Measurements from ENCODE around the gene TADA2B.
"Not testable (repeated sequence)": the region's sequence is repeated elsewhere in the genome, so short reads cannot be mapped to it uniquely, and the experiment has no call there.

Gene TADA2B

GRCh38 chr4:7067126-7067451 lies 23.9 kb downstream of the TADA2B start:
- FAIRE-seq (no peak), DNase-seq (ENCODE audit: insufficient read length, low spot score) (no peak)
- no peak for TF ChIP-seq POLR2A (IDR thresholded peaks at IDR 0.05; ENCODE audit: low read depth, low read length)

- TF ChIP-seq POLR2A (IDR thresholded peaks at IDR 0.05; ENCODE audit: low read depth, low read length) = peak; percentile 100
- FAIRE-seq (no peak), DNase-seq (ENCODE audit: insufficient read length, low spot score) (peak; percentile 81)
Observed at GRCh38 chr4:7067452-7068278, 24.5 kb downstream of the TADA2B start, which contains the start of gene GRPEL1. GRPEL1 (minus strand) TSS chr4:7068064; CDS start chr4:7068032, 32 bp downstream.

GRCh38 chr4:7068279-7068842 lies 25.2 kb downstream of the TADA2B start:
- DNase-seq (ENCODE audit: insufficient read length, low spot score) = no peak
- peak; percentile 80 for TF ChIP-seq POLR2A (IDR thresholded peaks at IDR 0.05; ENCODE audit: low read depth, low read length)
- no peak for FAIRE-seq

GRCh38 chr4:7068883-7069282 lies 25.7 kb downstream of the TADA2B start:
- no peak for DNase-seq (ENCODE audit: insufficient read length, low spot score)
- FAIRE-seq = no peak
- no peak for TF ChIP-seq POLR2A (IDR thresholded peaks at IDR 0.05; ENCODE audit: low read depth, low read length)

GRCh38 chr4:7070729-7071511 lies 27.7 kb downstream of the TADA2B start:
- FAIRE-seq (no peak), DNase-seq (ENCODE audit: insufficient read length, low spot score) (peak; percentile 28)
- TF ChIP-seq POLR2A (IDR thresholded peaks at IDR 0.05; ENCODE audit: low read depth, low read length) = no peak

GRCh38 chr4:7073059-7073458 lies 29.9 kb downstream of the TADA2B start:
- no peak for TF ChIP-seq POLR2A (IDR thresholded peaks at IDR 0.05; ENCODE audit: low read depth, low read length)
- FAIRE-seq = no peak
- DNase-seq (ENCODE audit: insufficient read length, low spot score) = no peak

GRCh38 chr4:7073526-7074390 lies 30.6 kb downstream of the TADA2B start:
- no peak for FAIRE-seq

GRCh38 chr4:7074426-7074825 lies 31.3 kb downstream of the TADA2B start:
- DNase-seq (ENCODE audit: insufficient read length, low spot score) (peak; percentile 45), FAIRE-seq (no peak)
- no peak for TF ChIP-seq POLR2A (IDR thresholded peaks at IDR 0.05; ENCODE audit: low read depth, low read length)

More at GRCh38 chr4:7073526-7074390, 30.6 kb downstream of the TADA2B start:
- DNase-seq (ENCODE audit: insufficient read length, low spot score) = peak; percentile 47
- TF ChIP-seq POLR2A (IDR thresholded peaks at IDR 0.05; ENCODE audit: low read depth, low read length) = no peak

- no peak for FAIRE-seq
- no peak for TF ChIP-seq POLR2A (IDR thresholded peaks at IDR 0.05; ENCODE audit: low read depth, low read length)
- DNase-seq (ENCODE audit: insufficient read length, low spot score) = no peak
Observed at GRCh38 chr4:7075962-7076695, 33.0 kb downstream of the TADA2B start.

- DNase-seq (ENCODE audit: insufficient read length, low spot score) (no peak), FAIRE-seq (no peak)
- TF ChIP-seq POLR2A (IDR thresholded peaks at IDR 0.05; ENCODE audit: low read depth, low read length) = no peak
Observed at GRCh38 chr4:7076696-7077082, 33.5 kb downstream of the TADA2B start.

GRCh38 chr4:7077371-7077770 lies 34.2 kb downstream of the TADA2B start:
- DNase-seq (ENCODE audit: insufficient read length, low spot score) = no peak
- no peak for TF ChIP-seq POLR2A (IDR thresholded peaks at IDR 0.05; ENCODE audit: low read depth, low read length)
- no peak for FAIRE-seq

- no peak for TF ChIP-seq POLR2A (IDR thresholded peaks at IDR 0.05; ENCODE audit: low read depth, low read length)
- FAIRE-seq (no peak), DNase-seq (ENCODE audit: insufficient read length, low spot score) (no peak)
Observed at GRCh38 chr4:7078025-7078424, 34.9 kb downstream of the TADA2B start.

GRCh38 chr4:7079483-7079882 lies 36.3 kb downstream of the TADA2B start:
- not testable (repeated sequence) for FAIRE-seq; DNase-seq (ENCODE audit: insufficient read length, low spot score)

GRCh38 chr4:7079909-7080308 lies 36.7 kb downstream of the TADA2B start:
- not testable (repeated sequence) for DNase-seq (ENCODE audit: insufficient read length, low spot score); FAIRE-seq
